GM11168 (cell line): ENCODE measurements around the gene BMPR1B.
"Not testable (repeated sequence)": the region's sequence is repeated elsewhere in the genome, so short reads cannot be mapped to it uniquely, and the experiment has no call there.

ENCODE experiments used
- in situ Hi-C: fragments of 300-500 bp; cut with MboI; formaldehyde crosslinking; loops from one replicate; pipeline ENCODE4 v1.12.0; 2022; ENCODE audit warnings: low sequenced_read_pairs; ENCODE audit not compliant: unreplicated experiment

Gene BMPR1B

GRCh38 chr4:95014068-95014467 is 256.3 kb downstream of the BMPR1B start:
- in situ Hi-C loops: no loop called here

GRCh38 chr4:95017305-95018064 is 259.7 kb downstream of the BMPR1B start:
- in situ Hi-C loops: no loop called here

- in situ Hi-C loops: no loop called here
These were observed 261.0 kb downstream of the BMPR1B start for GRCh38 chr4:95018785-95019184.

- in situ Hi-C loops: no loop called here
These were observed 262.8 kb downstream of the BMPR1B start for GRCh38 chr4:95020521-95020920.

- in situ Hi-C loops: no loop called here
These were observed 263.3 kb downstream of the BMPR1B start for GRCh38 chr4:95021099-95021498.

- in situ Hi-C loops: no loop called here
These were observed 265.4 kb downstream of the BMPR1B start for GRCh38 chr4:95023110-95023509.

- in situ Hi-C loops: no loop called here
These were observed 270.3 kb downstream of the BMPR1B start for GRCh38 chr4:95027905-95028618.

GRCh38 chr4:95038791-95039190 is 281.0 kb downstream of the BMPR1B start:
- in situ Hi-C loops: no loop called here

GRCh38 chr4:95044324-95044837 is 286.6 kb downstream of the BMPR1B start:
- in situ Hi-C loops: no loop called here

- in situ Hi-C loops: no loop called here
These were observed 287.7 kb downstream of the BMPR1B start for GRCh38 chr4:95045429-95045828.

- in situ Hi-C loops: no loop called here
These were observed 290.5 kb downstream of the BMPR1B start for GRCh38 chr4:95048296-95048695.

GRCh38 chr4:95049551-95050233 is 291.9 kb downstream of the BMPR1B start:
- in situ Hi-C loops: no loop called here

GRCh38 chr4:95050980-95051701 is 293.4 kb downstream of the BMPR1B start:
- in situ Hi-C loops: no loop called here

- in situ Hi-C loops: no loop called here
These were observed 293.9 kb downstream of the BMPR1B start for GRCh38 chr4:95051702-95052020.

- in situ Hi-C loops: no loop called here
These were observed 301.2 kb downstream of the BMPR1B start for GRCh38 chr4:95058991-95059390.

GRCh38 chr4:95059663-95060062 is 301.9 kb downstream of the BMPR1B start:
- in situ Hi-C loops: no loop called here

- in situ Hi-C loops: no loop called here
These were observed 303.5 kb downstream of the BMPR1B start for GRCh38 chr4:95061220-95061619.

- in situ Hi-C loops: not testable (repeated sequence)
These were observed 304.0 kb downstream of the BMPR1B start for GRCh38 chr4:95061801-95062200.

- in situ Hi-C loops: no loop called here
These were observed 308.3 kb downstream of the BMPR1B start for GRCh38 chr4:95066050-95066449.

- in situ Hi-C loops: no loop called here
These were observed 310.6 kb downstream of the BMPR1B start for GRCh38 chr4:95068401-95068800.
